H9 (cell line): ENCODE data around the gene FAM9B. TPM values are rescaled to one million over a fixed set of nuclear protein-coding genes. Genes with fewer than 3 reads are reported as not detected.

Experiments
- DNase-seq: peaks from one replicate; pipeline ENCODE4 v3.0.0-alpha.2; 2017
- H2AFZ ChIP-seq: one replicate; pipeline ENCODE4 v1.6.1; 2013; ENCODE audit warnings: mild to moderate bottlenecking, low read length, control low read depth, moderate library complexity
- H2AK5ac ChIP-seq: 2 replicates; pipeline ENCODE4 v1.6.1; 2013; ENCODE audit warnings: low read length, control low read depth, mixed read lengths; ENCODE audit not compliant: insufficient read length
- H2BK120ac ChIP-seq: one replicate; pipeline ENCODE4 v1.6.1; 2013; ENCODE audit warnings: low read depth, mild to moderate bottlenecking, low read length, control low read depth, inconsistent platforms; ENCODE audit not compliant: poor library complexity, severe bottlenecking
- H2BK12ac ChIP-seq: 2 replicates; pipeline ENCODE4 v1.6.1; 2013; ENCODE audit warnings: low read length, control low read depth, mixed read lengths, low read depth; ENCODE audit not compliant: insufficient read length
- H2BK15ac ChIP-seq: 2 replicates; pipeline ENCODE4 v1.6.1; 2013; ENCODE audit warnings: low read depth, low read length, control low read depth
- H2BK20ac ChIP-seq: one replicate; pipeline ENCODE4 v1.6.1; 2013; ENCODE audit warnings: low read depth, mild to moderate bottlenecking, low read length, control low read depth, inconsistent platforms; ENCODE audit not compliant: poor library complexity, severe bottlenecking
- H2BK5ac ChIP-seq: 2 replicates; pipeline ENCODE4 v1.6.1; 2013; ENCODE audit warnings: low read length, control low read depth, mixed read lengths; ENCODE audit not compliant: insufficient read length
- H3K14ac ChIP-seq: 2 replicates; pipeline ENCODE4 v1.6.1; 2013; ENCODE audit warnings: low read length, control low read depth; ENCODE audit not compliant: insufficient read depth
- H3K18ac ChIP-seq: 2 replicates; pipeline ENCODE4 v1.6.1; 2013; ENCODE audit warnings: low read depth, mild to moderate bottlenecking, mixed read lengths, low read length, control low read depth; ENCODE audit not compliant: insufficient read length
- H3K23ac ChIP-seq: 2 replicates; pipeline ENCODE4 v1.6.1; 2013; ENCODE audit warnings: low read length, control low read depth, mixed read lengths, low read depth; ENCODE audit not compliant: insufficient read length
- H3K23me2 ChIP-seq: 2 replicates; pipeline ENCODE4 v1.6.1; 2013; ENCODE audit warnings: low read depth, mild to moderate bottlenecking, mixed read lengths, low read length, control low read depth; ENCODE audit not compliant: insufficient read length, poor library complexity, severe bottlenecking
- H3K27ac ChIP-seq: 2 replicates; pipeline ENCODE4 v1.5.1; 2013; ENCODE audit warnings: low read length, control low read depth, mixed read lengths, low read depth; ENCODE audit not compliant: insufficient read length
- H3K27me3 ChIP-seq: 2 replicates; pipeline ENCODE4 v1.6.1; 2013; ENCODE audit warnings: low read length, control low read depth, inconsistent platforms; ENCODE audit not compliant: insufficient read depth
- H3K4ac ChIP-seq: 2 replicates; pipeline ENCODE4 v1.6.1; 2013; ENCODE audit warnings: low read depth, mild to moderate bottlenecking, control low read depth, inconsistent platforms, low read length, moderate library complexity
- H3K4me1 ChIP-seq: 2 replicates; pipeline ENCODE4 v1.6.1; 2013; ENCODE audit warnings: low read length, control low read depth, inconsistent platforms; ENCODE audit not compliant: insufficient read depth
- H3K4me2 ChIP-seq: 2 replicates; pipeline ENCODE4 v1.6.1; 2013; ENCODE audit warnings: low read length, control low read depth, mixed read lengths; ENCODE audit not compliant: insufficient read length, insufficient read depth
- H3K56ac ChIP-seq: 2 replicates; pipeline ENCODE4 v1.6.1; 2013; ENCODE audit warnings: low read depth, mild to moderate bottlenecking, mixed read lengths, low read length, control low read depth; ENCODE audit not compliant: insufficient read length
- H3K79me1 ChIP-seq: 2 replicates; pipeline ENCODE4 v1.6.1; 2013; ENCODE audit warnings: low read depth, mild to moderate bottlenecking, moderate library complexity, low read length, control low read depth, inconsistent platforms; ENCODE audit not compliant: insufficient read depth, poor library complexity, severe bottlenecking
- H3K79me2 ChIP-seq: 2 replicates; pipeline ENCODE4 v1.6.1; 2013; ENCODE audit warnings: low read length, control low read depth, inconsistent platforms; ENCODE audit not compliant: insufficient read depth
- H3K9ac ChIP-seq: 2 replicates; pipeline ENCODE4 v1.6.1; 2013; ENCODE audit warnings: low read length, control low read depth, mixed read lengths; ENCODE audit not compliant: insufficient read length; ENCODE audit errors: extremely low read depth
- H3K9me3 ChIP-seq: one replicate; pipeline ENCODE4 v1.6.1; 2013; ENCODE audit warnings: low read depth, low read length, inconsistent platforms; ENCODE audit not compliant: control insufficient read depth
- H3T11ph ChIP-seq: one replicate; pipeline ENCODE4 v1.6.1; 2013; ENCODE audit warnings: mild to moderate bottlenecking, low read length, control low read depth, inconsistent platforms
- H4K20me1 ChIP-seq: one replicate; pipeline ENCODE4 v1.6.1; 2013; ENCODE audit not compliant: control insufficient read depth, insufficient read length, insufficient read depth
- H4K5ac ChIP-seq: 2 replicates; pipeline ENCODE4 v1.6.1; 2013; ENCODE audit warnings: low read depth, mild to moderate bottlenecking, mixed read lengths, low read length, control low read depth; ENCODE audit not compliant: insufficient read length
- H4K8ac ChIP-seq: replicated peaks from 2 replicates; pipeline ENCODE4 v1.6.1; 2013; ENCODE audit warnings: low read length, control low read depth, mixed read lengths, low read depth; ENCODE audit not compliant: insufficient read length
- H4K91ac ChIP-seq: 2 replicates; pipeline ENCODE4 v1.6.1; 2013; ENCODE audit warnings: low read depth, mild to moderate bottlenecking, moderate library complexity, mixed read lengths, low read length, control low read depth; ENCODE audit not compliant: insufficient read length
- H3K27ac Mint-ChIP-seq, 3 experiments: 2 replicates in 2 of 3; 3 replicates in 1 of 3; pipeline ENCODE4 v1.8.0; 2020 to 2021; ENCODE audit warnings: mixed read lengths in 3 of 3, mild to moderate bottlenecking in 1 of 3, moderate library complexity in 1 of 3
- H3K27me3 Mint-ChIP-seq: 2 replicates; pipeline ENCODE4 v1.8.0; 2021; ENCODE audit warnings: low read depth, mild to moderate bottlenecking, moderate library complexity, mixed read lengths
- H3K36me3 Mint-ChIP-seq, 3 experiments: 2 replicates in 2 of 3; 3 replicates in 1 of 3; pipeline ENCODE4 v1.8.0; 2020 to 2021; ENCODE audit warnings: low read depth in 3 of 3, mixed read lengths in 3 of 3; ENCODE audit not compliant: insufficient read depth in 1 of 3
- H3K4me1 Mint-ChIP-seq, 2 experiments: 2 replicates each; pipeline ENCODE4 v1.8.0; 2020; ENCODE audit warnings: mixed read lengths in 2 of 2
- H3K4me3 Mint-ChIP-seq, 2 experiments: 2 replicates in 1 of 2; 3 replicates in 1 of 2; pipeline ENCODE4 v1.8.0; 2020 to 2021; ENCODE audit warnings: mild to moderate bottlenecking in 2 of 2, mixed read lengths in 2 of 2, moderate library complexity in 1 of 2
- H3K9me3 Mint-ChIP-seq, 2 experiments: 2 replicates in 1 of 2; 3 replicates in 1 of 2; pipeline ENCODE4 v1.8.0; 2020; ENCODE audit warnings: mild to moderate bottlenecking in 2 of 2, mixed read lengths in 2 of 2, moderate library complexity in 1 of 2
- CTCF ChIP-seq: fragments of 200-600 bp; sonication (generic); conservative IDR thresholded peaks from 3 replicates; pipeline ENCODE4 v1.8.0; 2021; ENCODE audit warnings: antibody characterized with exemption, mild to moderate bottlenecking
- WGBS: extraction: QIAGEN DNeasy Blood & Tissue Kit; methylation state at CpG from one replicate; pipeline ENCODE4 v1.1.7; 2013; ENCODE audit warnings: missing lambda C conversion rate, low lambda C conversion rate, mixed read lengths; ENCODE audit not compliant: insufficient read length; ENCODE audit errors: extremely low coverage; 5-methylcytosine and 5-hydroxymethylcytosine counted together
- total RNA-seq: library from RNA; stranded (reverse); gene quantifications from 2 replicates; pipeline ENCODE4 v1.2.1, GENCODE V29; 2021

FAM9B gene
- total RNA-seq, 1 experiment from 2014 or later: not detected

- Mint-ChIP-seq H3K27ac (no peak overlapping the region), H3K9me3 (peaks cover 0 to 38% of the 10 kb centered on the region in 2 experiments; a peak in 2 of 5 replicates), H3K27me3 (peaks cover 2% of the 10 kb centered on the region; the same call in 1 of the 2 replicates), H3K4me1 (peaks cover 14 to 18% of the 10 kb centered on the region in 2 experiments), H3K36me3 (no peaks in the 10 kb centered on the region), H3K4me3 (no peak overlapping the region)
- no peaks in the 10 kb centered on the region for H3K79me1 ChIP-seq
- H3K9ac ChIP-seq: no peak overlapping the region
- H2BK20ac ChIP-seq: no peak overlapping the region
- H3K4ac ChIP-seq: no peak overlapping the region
- no peak overlapping the region for H2AK5ac ChIP-seq
- H4K5ac ChIP-seq: no peak overlapping the region
- TF ChIP-seq CTCF: no peak
- H3T11ph ChIP-seq: no peak overlapping the region
- no CpG with 5 or more reads among the region's 5 CpGs for WGBS
- H2BK12ac ChIP-seq: no peak overlapping the region
- H4K20me1 ChIP-seq: no peaks in the 10 kb centered on the region
- H3K14ac ChIP-seq: no peak overlapping the region
- H3K23me2 ChIP-seq: no peaks in the 10 kb centered on the region
- peaks cover 5% of the 10 kb centered on the region; the same call in 1 of the 2 replicates for H3K4me1 ChIP-seq
- DNase-seq: no peak
- no peak overlapping the region for H4K8ac ChIP-seq
- no peaks in the 10 kb centered on the region for H3K9me3 ChIP-seq
- H3K18ac ChIP-seq: no peak overlapping the region
- no peak overlapping the region for H2BK5ac ChIP-seq
- H2BK15ac ChIP-seq: no peak overlapping the region
- no peak overlapping the region for H2AFZ ChIP-seq
- H3K79me2 ChIP-seq: no peaks in the 10 kb centered on the region
- H3K56ac ChIP-seq: no peak overlapping the region
- H3K27ac ChIP-seq: no peak overlapping the region
- no peak overlapping the region for H3K4me2 ChIP-seq
- no peak overlapping the region for H4K91ac ChIP-seq
- H3K23ac ChIP-seq: no peak overlapping the region
- H3K27me3 ChIP-seq: no peaks in the 10 kb centered on the region
- H2BK120ac ChIP-seq: no peak overlapping the region
These were observed 38.4 kb upstream of the FAM9B start for GRCh38 chrX:9072281-9072680.
